Limb (tissue), 2 donors: ENCODE data around the gene TFAP2A.
A peak's percentile ranks its signal among the peaks of the same experiment; 100 is the strongest.

Experiments used
- DNase-seq, 2 donors: peaks; one replicate each; pipeline ENCODE4 v3.0.0-alpha.2; 2016; ENCODE audit errors: extremely low spot score in 2 of 2

The TFAP2A gene

GRCh38 chr6:10401004-10401536 is 13.8 kb downstream of the TFAP2A start:
- no peak for DNase-seq

DNA sequence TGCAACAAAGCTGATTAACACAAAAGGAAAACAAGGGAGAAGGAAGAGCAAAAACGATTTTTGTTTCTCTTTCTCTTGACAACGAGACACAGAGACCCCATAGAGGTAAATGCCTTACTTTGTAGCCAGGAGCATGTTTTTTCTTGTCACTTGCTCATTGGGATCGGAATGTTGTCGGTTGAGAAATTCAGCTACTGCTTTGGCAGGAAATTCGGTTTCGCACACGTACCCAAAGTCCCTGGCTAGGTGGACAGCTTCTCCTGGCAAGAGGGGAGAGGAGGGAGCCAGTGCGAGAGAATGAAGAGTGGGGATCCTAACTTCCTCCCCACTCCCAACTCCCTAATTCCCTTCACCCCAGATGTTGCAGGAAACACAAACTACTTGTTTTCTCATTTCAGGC is 14.5 kb downstream of the TFAP2A start:
- DNase-seq: no peak

DNA sequence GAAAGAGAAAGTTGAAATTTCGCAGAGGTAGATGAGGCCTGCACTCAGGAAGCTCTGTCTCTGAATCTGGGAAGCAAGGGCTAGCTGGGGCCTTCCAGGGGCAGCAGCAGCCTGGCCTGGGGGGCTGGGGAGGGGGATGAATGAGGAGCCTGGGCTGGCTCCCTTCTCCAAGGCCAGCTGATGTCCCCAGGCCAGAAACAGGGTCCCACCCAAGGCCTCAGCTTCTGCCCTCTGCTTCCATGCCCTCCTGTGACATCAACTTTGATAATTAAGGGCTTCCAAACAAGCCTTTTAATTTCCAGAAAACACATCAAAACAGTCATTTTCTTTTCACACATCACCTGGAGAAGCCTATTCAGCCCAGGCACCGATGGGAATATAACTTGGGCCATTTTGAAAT is 15.4 kb downstream of the TFAP2A start:
- no peak for DNase-seq

DNA sequence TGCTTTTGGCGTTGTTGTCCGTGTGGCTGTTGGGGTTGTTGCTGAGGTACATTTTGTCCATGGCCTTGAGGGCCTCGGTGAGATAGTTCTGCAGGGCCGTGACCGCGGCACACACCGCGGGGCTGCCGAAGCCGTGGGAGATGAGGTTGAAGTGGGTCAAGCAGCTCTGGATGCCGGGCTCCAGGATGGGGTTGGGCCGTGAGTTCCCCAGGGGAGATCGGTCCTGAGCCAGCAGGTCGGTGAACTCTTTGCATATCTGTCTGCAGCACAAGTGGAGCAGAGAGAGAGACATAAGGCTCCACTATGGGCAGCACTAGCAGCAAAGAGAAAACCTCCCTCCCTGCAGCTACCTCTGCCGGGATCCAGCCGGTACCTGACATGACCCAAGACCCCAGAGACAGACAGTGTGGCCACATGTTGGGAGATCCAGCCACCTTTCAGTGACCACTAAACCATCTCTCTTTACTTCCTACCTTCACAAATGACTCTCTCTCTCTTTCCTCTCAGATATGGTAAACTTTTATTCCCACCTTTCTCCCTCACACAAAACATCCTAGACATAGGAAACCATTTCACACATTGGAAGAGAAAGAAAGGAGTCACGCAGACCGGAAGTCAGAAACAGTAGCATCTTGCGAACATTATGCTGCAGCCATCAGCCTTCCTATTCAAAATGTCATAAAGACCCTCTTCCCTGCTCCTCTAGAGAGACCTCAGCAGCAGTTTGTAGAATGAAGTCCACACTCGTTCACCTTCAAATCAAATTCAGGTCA is 16.2 kb downstream of the TFAP2A start:
- no peak for DNase-seq

DNA sequence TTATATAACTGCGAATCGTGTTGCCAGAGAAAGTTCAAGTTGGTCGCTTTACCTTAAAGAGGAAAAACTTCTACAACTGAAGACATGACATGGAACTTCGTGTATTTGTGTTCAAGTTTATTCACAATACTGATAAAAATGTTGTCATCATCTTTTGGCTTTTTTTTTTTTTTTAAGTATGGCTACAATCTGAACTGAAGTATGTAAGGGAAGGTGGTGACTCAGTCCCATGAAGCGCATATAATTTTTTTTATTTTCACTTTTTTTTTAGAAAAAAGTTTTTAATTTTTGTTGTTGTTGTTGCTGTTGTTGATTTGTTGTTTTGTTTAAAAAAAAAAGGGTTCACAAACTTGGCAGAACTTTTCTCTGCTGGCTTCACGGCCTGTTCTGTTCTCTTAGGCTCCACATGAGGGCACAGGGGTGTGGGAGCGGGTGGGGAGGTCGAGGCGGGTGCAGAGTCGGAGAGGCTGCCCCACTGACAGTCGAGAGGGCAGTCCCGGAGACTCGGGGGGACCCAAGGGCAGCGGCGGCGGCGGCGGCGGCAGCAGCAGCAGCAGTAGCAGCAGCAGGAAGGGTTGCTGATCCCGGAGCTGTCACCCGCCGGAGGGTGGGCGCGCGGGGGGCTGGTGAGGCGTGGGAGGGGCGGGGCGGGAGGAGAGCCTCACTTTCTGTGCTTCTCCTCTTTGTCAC is 17.0 kb downstream of the TFAP2A start:
- no peak for DNase-seq

DNA sequence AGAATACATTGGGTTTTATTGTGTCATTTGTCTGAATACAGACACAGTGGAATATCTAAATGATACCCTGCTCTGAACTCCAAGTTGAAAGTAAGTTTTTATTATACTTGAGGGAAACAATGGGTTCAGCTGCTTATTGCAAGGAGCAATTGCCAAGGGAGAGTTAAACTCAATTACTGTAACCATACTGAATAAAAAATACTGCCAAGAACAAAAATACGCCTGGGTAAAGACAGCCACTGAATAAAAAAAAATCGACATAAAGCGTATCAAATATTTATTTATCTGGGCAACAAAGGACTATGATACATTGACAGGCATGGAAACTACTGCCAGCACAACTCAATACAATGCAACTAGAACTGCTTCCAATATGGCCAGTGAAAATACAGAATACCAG is 18.1 kb downstream of the TFAP2A start:
- DNase-seq: no peak

DNA sequence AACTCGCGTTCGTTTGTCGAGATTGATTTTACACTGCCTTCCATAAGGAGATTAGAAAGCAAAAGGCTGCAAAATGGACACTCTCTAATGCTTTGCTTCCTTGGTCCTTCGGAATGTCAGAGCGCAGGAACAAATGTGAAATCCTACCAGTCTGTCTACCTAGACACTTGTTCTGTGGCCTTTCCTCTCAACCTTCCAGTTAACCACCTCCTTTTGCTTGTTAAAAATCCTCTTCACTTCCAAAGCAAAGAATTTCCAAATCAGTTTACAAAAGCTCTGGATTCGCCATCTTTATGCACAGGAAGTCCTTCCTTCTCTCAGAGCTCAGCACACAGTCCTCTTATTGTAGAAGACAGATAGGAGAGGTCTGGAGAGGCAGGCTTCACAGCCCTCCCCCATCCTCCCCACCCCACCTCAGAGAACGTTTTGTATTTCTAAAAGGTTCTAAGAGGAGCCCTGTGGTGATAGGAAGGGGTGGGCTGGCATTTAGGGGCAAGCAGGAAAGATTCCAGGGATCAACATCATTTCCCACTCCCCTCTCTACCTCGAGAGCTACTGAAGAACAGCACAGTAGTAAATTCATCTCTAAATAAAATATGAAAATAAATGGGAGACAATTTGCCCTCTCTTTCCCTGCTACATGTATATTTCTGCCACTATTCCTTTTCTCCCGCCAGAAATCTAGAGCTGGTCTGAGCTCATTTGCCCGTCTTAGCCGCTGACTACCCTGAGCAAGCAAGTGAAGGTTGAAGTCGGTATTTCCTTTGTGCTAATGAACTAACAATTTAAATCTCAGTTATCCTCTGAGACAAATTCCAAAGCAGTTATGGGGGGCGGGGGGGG is 18.9 kb downstream of the TFAP2A start:
- DNase-seq: no peak

DNA sequence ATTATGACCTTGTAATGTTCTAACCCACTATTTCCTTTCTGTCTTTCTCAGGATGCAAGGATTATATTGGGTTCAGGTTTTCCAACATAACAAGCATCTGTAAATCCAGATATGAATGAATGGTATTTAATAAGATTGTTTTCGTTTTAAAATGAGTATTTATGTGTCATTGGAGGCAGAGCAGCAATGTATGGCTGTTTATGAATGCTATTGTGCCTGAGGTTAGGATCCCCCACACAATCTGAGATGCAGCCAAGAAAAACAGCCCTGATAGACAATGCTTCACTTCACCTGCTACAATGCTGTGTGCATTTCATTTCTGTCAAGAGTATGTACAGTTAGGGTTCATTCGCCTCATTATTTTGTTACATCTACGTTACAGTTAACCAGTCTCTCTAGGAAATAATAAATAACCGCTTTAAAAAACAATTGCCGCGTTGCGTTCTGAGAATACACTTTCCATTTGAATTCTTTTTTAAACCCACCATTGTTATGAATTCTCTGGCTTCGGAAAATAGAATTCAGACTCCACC is 19.6 kb downstream of the TFAP2A start:
- no peak for DNase-seq

- DNase-seq: no peak
These were observed 21.2 kb downstream of the TFAP2A start for GRCh38 chr6:10393544-10394225.

GRCh38 chr6:10391799-10392198 is 23.1 kb downstream of the TFAP2A start:
- DNase-seq: no peak

DNA sequence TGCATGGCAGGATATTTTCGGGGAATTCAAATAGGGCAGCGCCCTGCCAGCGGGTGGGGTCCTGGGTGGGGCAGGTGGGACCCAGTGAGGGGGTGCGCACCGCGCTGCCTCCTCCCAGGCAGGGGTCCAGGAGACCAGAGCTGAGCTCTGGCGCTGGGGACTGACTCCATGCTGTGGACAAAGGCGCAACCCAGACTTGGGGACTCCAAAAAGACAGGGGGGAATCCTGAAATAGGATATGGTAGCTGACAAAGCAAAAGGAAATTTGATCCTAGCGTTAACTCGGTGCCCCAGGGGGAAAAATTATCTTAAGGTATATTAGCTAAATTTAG is 23.6 kb downstream of the TFAP2A start:
- DNase-seq: no peak

DNA sequence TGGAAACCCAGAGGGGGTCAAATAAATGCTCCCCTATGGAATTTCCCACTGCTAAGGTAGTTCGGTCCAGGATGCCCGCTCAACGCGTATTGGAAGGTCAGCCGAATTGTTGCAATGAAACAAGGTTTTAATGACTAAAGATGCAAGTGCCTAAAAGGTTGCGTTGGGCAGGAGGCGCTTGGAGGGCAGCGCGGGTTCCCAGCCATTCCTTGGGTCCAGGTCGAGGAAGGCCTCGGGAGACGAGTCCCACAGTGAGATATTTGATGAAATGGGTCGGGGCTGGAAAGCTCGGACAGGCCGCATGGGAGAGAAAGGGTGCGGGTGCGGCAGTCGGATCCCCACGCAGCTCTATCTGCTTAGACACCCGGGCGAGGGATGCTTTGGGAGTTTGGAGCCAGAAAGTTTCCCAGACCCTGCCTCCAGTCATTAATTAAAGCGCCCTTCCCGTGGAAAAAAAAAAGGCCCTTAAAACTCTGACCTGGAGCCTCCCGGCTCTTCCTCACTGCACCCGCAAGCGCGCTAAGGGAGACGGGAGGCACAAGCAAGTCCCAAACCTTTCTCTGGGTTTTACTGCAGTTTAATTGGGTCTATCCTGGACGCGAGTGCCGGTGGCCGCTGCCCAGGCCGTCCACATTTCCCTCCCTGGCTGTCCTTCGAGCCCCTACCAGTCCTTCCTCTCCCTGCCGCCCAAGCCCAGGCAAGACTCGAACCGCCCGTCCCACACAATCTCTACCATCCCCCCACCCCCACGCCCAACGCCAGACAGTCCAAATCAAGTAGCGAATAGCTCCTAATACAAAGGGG is 24.2 kb downstream of the TFAP2A start:
- DNase-seq: no peak

DNA sequence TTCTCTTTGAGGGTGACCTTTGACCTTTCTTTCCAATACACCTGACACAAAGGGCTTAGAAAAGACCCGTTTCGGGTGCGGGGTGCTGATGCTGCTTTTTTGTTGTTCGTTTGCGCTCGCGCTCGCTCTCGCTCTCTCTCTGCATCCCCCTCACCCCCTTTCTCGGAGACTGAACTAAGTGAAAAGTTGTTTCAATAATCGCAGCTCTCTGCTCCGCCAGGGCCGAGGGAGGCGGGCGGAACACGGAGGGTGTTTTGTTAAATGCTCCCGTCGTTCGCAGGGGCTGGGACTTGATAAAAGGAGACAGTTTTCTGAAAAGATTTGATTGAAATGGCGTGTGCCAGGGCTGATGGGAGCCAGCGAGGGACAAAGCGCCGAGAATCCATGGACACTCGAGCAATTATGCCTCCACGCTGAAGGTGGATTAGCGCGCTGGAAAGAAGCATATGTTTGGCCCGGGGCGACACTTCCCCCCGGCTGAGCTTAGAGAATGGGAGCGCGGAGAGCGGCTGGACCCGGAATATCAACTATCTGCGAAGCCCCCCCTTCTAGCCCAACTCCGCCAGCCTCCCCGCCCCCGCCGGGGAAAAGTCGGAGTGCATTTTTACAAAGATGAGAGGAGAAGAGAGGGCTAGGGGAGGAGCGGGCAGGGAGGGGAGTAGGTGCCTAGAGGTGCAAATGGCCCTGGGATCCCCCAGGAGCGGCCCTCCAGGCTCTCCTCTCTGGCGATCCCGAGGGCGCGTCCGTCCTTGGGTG is 25.0 kb downstream of the TFAP2A start:
- DNase-seq: peak in 1 of 2 donors; percentile 65

DNA sequence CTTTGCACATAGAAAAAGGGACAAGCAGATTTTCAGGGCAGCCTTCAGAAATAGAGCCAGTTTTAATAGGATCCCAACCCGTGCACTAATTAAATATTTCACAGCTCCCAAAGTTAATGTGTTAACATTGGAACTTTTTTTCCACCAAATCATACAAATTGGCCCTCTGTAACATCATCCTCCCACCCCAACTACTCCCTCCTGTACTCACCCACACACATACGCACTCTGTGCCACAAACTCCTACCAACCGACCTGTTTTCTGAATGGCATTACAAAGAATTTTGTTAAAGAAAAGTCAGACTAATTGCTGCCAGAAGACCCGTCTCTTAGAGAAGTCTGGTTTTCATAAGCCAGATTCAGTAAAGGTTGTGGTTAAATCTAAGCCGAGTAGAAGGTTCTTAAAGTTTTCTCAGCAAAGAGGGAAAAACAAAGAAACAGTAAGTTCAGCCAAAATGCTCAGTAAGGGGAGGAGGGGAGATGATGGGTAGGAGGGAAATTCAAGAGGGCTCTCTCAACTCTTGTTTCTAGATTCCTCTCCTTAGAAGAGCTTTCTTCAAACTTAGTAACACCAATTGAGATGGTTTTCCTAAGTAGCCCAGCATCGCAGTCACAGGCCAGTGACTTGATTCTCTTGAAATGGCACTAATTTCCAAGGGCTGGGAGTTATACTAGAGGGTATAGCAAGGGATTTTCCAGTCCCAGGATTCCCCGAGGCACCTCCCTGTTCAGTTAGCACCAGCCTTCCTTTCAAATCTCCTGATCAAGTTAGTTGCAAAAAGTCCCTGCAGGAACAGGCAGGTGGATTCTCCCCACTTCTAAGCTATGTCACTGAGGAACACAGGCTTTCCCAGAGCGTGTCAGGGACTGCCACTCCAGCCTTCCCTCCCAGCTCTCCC is 27.9 kb downstream of the TFAP2A start:
- DNase-seq: no peak

DNA sequence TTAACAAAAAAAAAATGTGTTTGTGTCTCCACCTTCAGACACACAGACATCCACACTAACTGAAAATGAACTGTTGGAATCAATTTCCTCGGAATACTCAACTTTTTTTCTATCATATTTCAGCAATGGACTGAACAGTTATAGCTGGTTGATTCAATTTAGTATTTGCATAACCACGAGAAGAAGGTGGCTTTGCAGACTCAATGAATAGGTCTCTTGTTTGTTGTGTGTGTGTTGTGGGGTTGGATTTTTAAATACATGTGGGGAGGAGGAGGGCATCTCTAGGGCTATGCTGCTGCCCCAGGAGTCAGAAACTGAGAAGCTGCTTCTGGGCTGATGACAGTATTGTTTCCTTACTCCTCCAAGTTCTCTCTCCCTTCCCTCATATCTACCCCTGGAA is 28.7 kb downstream of the TFAP2A start:
- no peak for DNase-seq

DNA sequence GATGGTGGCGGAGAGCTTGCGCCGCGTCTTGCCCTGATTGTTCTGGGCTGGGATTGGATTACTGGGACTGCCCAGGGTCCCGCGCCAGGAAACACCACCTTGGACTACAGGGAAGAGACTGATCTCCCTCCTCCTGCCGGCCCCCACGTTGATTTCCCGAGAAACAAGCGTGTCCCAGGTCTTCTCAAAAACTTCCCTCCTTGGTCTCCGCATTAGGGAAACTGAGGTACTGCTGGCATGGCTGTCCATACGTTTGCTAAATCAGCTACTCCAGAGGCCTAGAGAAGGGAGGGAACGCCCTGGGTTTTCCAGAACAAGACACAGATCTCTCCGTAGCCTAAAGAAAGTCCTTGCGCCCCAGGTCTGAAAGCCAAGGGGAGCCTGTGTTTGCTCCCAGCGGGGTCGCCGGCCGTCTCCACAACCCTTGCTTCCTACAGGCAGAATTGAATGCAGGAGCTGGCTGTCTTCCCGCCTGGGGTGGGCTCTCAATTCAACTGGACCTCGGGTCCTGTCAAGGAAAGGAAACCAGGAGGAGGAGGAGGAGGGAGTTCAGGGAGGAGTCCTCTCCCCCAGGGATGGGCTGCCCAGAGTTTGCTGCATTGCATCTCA is 29.2 kb downstream of the TFAP2A start:
- DNase-seq: no peak

GRCh38 chr6:10384610-10385523 is 30.0 kb downstream of the TFAP2A start:
- DNase-seq: peak in 1 of 2 donors; percentile 57
